H9 (cell line): ENCODE data around the gene FAM161A. TPM values are rescaled to one million over a fixed set of nuclear protein-coding genes. Genes with fewer than 3 reads are reported as not detected.

Source experiments
- DNase-seq: peaks from one replicate; pipeline ENCODE4 v3.0.0-alpha.2; 2017
- H2AFZ ChIP-seq: one replicate; pipeline ENCODE4 v1.6.1; 2013; ENCODE audit warnings: mild to moderate bottlenecking, low read length, control low read depth, moderate library complexity
- H2AK5ac ChIP-seq: 2 replicates; pipeline ENCODE4 v1.6.1; 2013; ENCODE audit warnings: low read length, control low read depth, mixed read lengths; ENCODE audit not compliant: insufficient read length
- H2BK120ac ChIP-seq: one replicate; pipeline ENCODE4 v1.6.1; 2013; ENCODE audit warnings: low read depth, mild to moderate bottlenecking, low read length, control low read depth, inconsistent platforms; ENCODE audit not compliant: poor library complexity, severe bottlenecking
- H2BK12ac ChIP-seq: 2 replicates; pipeline ENCODE4 v1.6.1; 2013; ENCODE audit warnings: low read length, control low read depth, mixed read lengths, low read depth; ENCODE audit not compliant: insufficient read length
- H2BK15ac ChIP-seq: 2 replicates; pipeline ENCODE4 v1.6.1; 2013; ENCODE audit warnings: low read depth, low read length, control low read depth
- H2BK20ac ChIP-seq: one replicate; pipeline ENCODE4 v1.6.1; 2013; ENCODE audit warnings: low read depth, mild to moderate bottlenecking, low read length, control low read depth, inconsistent platforms; ENCODE audit not compliant: poor library complexity, severe bottlenecking
- H2BK5ac ChIP-seq: 2 replicates; pipeline ENCODE4 v1.6.1; 2013; ENCODE audit warnings: low read length, control low read depth, mixed read lengths; ENCODE audit not compliant: insufficient read length
- H3K14ac ChIP-seq: 2 replicates; pipeline ENCODE4 v1.6.1; 2013; ENCODE audit warnings: low read length, control low read depth; ENCODE audit not compliant: insufficient read depth
- H3K18ac ChIP-seq: 2 replicates; pipeline ENCODE4 v1.6.1; 2013; ENCODE audit warnings: low read depth, mild to moderate bottlenecking, mixed read lengths, low read length, control low read depth; ENCODE audit not compliant: insufficient read length
- H3K23ac ChIP-seq: 2 replicates; pipeline ENCODE4 v1.6.1; 2013; ENCODE audit warnings: low read length, control low read depth, mixed read lengths, low read depth; ENCODE audit not compliant: insufficient read length
- H3K23me2 ChIP-seq: 2 replicates; pipeline ENCODE4 v1.6.1; 2013; ENCODE audit warnings: low read depth, mild to moderate bottlenecking, mixed read lengths, low read length, control low read depth; ENCODE audit not compliant: insufficient read length, poor library complexity, severe bottlenecking
- H3K27ac ChIP-seq: 2 replicates; pipeline ENCODE4 v1.5.1; 2013; ENCODE audit warnings: low read length, control low read depth, mixed read lengths, low read depth; ENCODE audit not compliant: insufficient read length
- H3K27me3 ChIP-seq: 2 replicates; pipeline ENCODE4 v1.6.1; 2013; ENCODE audit warnings: low read length, control low read depth, inconsistent platforms; ENCODE audit not compliant: insufficient read depth
- H3K4ac ChIP-seq: 2 replicates; pipeline ENCODE4 v1.6.1; 2013; ENCODE audit warnings: low read depth, mild to moderate bottlenecking, control low read depth, inconsistent platforms, low read length, moderate library complexity
- H3K4me1 ChIP-seq: 2 replicates; pipeline ENCODE4 v1.6.1; 2013; ENCODE audit warnings: low read length, control low read depth, inconsistent platforms; ENCODE audit not compliant: insufficient read depth
- H3K4me2 ChIP-seq: 2 replicates; pipeline ENCODE4 v1.6.1; 2013; ENCODE audit warnings: low read length, control low read depth, mixed read lengths; ENCODE audit not compliant: insufficient read length, insufficient read depth
- H3K56ac ChIP-seq: 2 replicates; pipeline ENCODE4 v1.6.1; 2013; ENCODE audit warnings: low read depth, mild to moderate bottlenecking, mixed read lengths, low read length, control low read depth; ENCODE audit not compliant: insufficient read length
- H3K79me1 ChIP-seq: 2 replicates; pipeline ENCODE4 v1.6.1; 2013; ENCODE audit warnings: low read depth, mild to moderate bottlenecking, moderate library complexity, low read length, control low read depth, inconsistent platforms; ENCODE audit not compliant: insufficient read depth, poor library complexity, severe bottlenecking
- H3K79me2 ChIP-seq: 2 replicates; pipeline ENCODE4 v1.6.1; 2013; ENCODE audit warnings: low read length, control low read depth, inconsistent platforms; ENCODE audit not compliant: insufficient read depth
- H3K9ac ChIP-seq: 2 replicates; pipeline ENCODE4 v1.6.1; 2013; ENCODE audit warnings: low read length, control low read depth, mixed read lengths; ENCODE audit not compliant: insufficient read length; ENCODE audit errors: extremely low read depth
- H3K9me3 ChIP-seq: one replicate; pipeline ENCODE4 v1.6.1; 2013; ENCODE audit warnings: low read depth, low read length, inconsistent platforms; ENCODE audit not compliant: control insufficient read depth
- H3T11ph ChIP-seq: one replicate; pipeline ENCODE4 v1.6.1; 2013; ENCODE audit warnings: mild to moderate bottlenecking, low read length, control low read depth, inconsistent platforms
- H4K20me1 ChIP-seq: one replicate; pipeline ENCODE4 v1.6.1; 2013; ENCODE audit not compliant: control insufficient read depth, insufficient read length, insufficient read depth
- H4K5ac ChIP-seq: 2 replicates; pipeline ENCODE4 v1.6.1; 2013; ENCODE audit warnings: low read depth, mild to moderate bottlenecking, mixed read lengths, low read length, control low read depth; ENCODE audit not compliant: insufficient read length
- H4K8ac ChIP-seq: replicated peaks from 2 replicates; pipeline ENCODE4 v1.6.1; 2013; ENCODE audit warnings: low read length, control low read depth, mixed read lengths, low read depth; ENCODE audit not compliant: insufficient read length
- H4K91ac ChIP-seq: 2 replicates; pipeline ENCODE4 v1.6.1; 2013; ENCODE audit warnings: low read depth, mild to moderate bottlenecking, moderate library complexity, mixed read lengths, low read length, control low read depth; ENCODE audit not compliant: insufficient read length
- H3K27ac Mint-ChIP-seq, 3 experiments: 2 replicates in 2 of 3; 3 replicates in 1 of 3; pipeline ENCODE4 v1.8.0; 2020 to 2021; ENCODE audit warnings: mixed read lengths in 3 of 3, mild to moderate bottlenecking in 1 of 3, moderate library complexity in 1 of 3
- H3K27me3 Mint-ChIP-seq: 2 replicates; pipeline ENCODE4 v1.8.0; 2021; ENCODE audit warnings: low read depth, mild to moderate bottlenecking, moderate library complexity, mixed read lengths
- H3K36me3 Mint-ChIP-seq, 3 experiments: 2 replicates in 2 of 3; 3 replicates in 1 of 3; pipeline ENCODE4 v1.8.0; 2020 to 2021; ENCODE audit warnings: low read depth in 3 of 3, mixed read lengths in 3 of 3; ENCODE audit not compliant: insufficient read depth in 1 of 3
- H3K4me1 Mint-ChIP-seq, 2 experiments: 2 replicates each; pipeline ENCODE4 v1.8.0; 2020; ENCODE audit warnings: mixed read lengths in 2 of 2
- H3K4me3 Mint-ChIP-seq, 2 experiments: 2 replicates in 1 of 2; 3 replicates in 1 of 2; pipeline ENCODE4 v1.8.0; 2020 to 2021; ENCODE audit warnings: mild to moderate bottlenecking in 2 of 2, mixed read lengths in 2 of 2, moderate library complexity in 1 of 2
- H3K9me3 Mint-ChIP-seq, 2 experiments: 2 replicates in 1 of 2; 3 replicates in 1 of 2; pipeline ENCODE4 v1.8.0; 2020; ENCODE audit warnings: mild to moderate bottlenecking in 2 of 2, mixed read lengths in 2 of 2, moderate library complexity in 1 of 2
- CTCF ChIP-seq: fragments of 200-600 bp; sonication (generic); conservative IDR thresholded peaks from 3 replicates; pipeline ENCODE4 v1.8.0; 2021; ENCODE audit warnings: antibody characterized with exemption, mild to moderate bottlenecking
- WGBS: extraction: QIAGEN DNeasy Blood & Tissue Kit; methylation state at CpG from one replicate; pipeline ENCODE4 v1.1.7; 2013; ENCODE audit warnings: missing lambda C conversion rate, low lambda C conversion rate, mixed read lengths; ENCODE audit not compliant: insufficient read length; ENCODE audit errors: extremely low coverage; 5-methylcytosine and 5-hydroxymethylcytosine counted together
- total RNA-seq: library from RNA; stranded (reverse); gene quantifications from 2 replicates; pipeline ENCODE4 v1.2.1, GENCODE V29; 2021

FAM161A gene
- total RNA-seq, 1 experiment from 2014 or later: 15.8 TPM

- WGBS: no CpG with 5 or more reads among the region's 18 CpGs
- H3K27me3 ChIP-seq: no peaks in the 10 kb centered on the region
- no peak overlapping the region for H2BK5ac ChIP-seq
- no peaks in the 10 kb centered on the region for H3K27me3 Mint-ChIP-seq
- peaks cover 13 to 19% of the 10 kb centered on the region in 2 experiments for H3K4me1 Mint-ChIP-seq
- H3K36me3 Mint-ChIP-seq: peaks cover 40 to 67% (median 62%) of the 10 kb centered on the region in 3 experiments
- peaks cover 27% of the 10 kb centered on the region for H3K79me2 ChIP-seq
- no peaks in the 10 kb centered on the region for H4K20me1 ChIP-seq
- no peak overlapping the region for H2BK20ac ChIP-seq
- no peak overlapping the region for H3K9ac ChIP-seq
- H2BK120ac ChIP-seq: no peak overlapping the region
- H3K79me1 ChIP-seq: peaks cover 3% of the 10 kb centered on the region
- no peak overlapping the region for H2AK5ac ChIP-seq
- H3K4me1 ChIP-seq: no peaks in the 10 kb centered on the region; the same call in 1 of the 2 replicates
- H3T11ph ChIP-seq: no peak overlapping the region
- H4K91ac ChIP-seq: no peak overlapping the region
- H3K23me2 ChIP-seq: peaks cover 6% of the 10 kb centered on the region
- DNase-seq: no peak
- no peak overlapping the region for H3K56ac ChIP-seq
- H3K4me2 ChIP-seq: peak overlapping the region; percentile 95
- no peak overlapping the region for H3K18ac ChIP-seq
- H3K27ac ChIP-seq: no peak overlapping the region
- H2AFZ ChIP-seq: no peak overlapping the region
- peak overlapping the region; percentile 99 to 100 for H3K4me3 Mint-ChIP-seq
- no peak overlapping the region for H4K5ac ChIP-seq
- no peaks in the 10 kb centered on the region for H3K9me3 ChIP-seq
- no peak overlapping the region for H3K23ac ChIP-seq
- H3K9me3 Mint-ChIP-seq: no peaks in the 10 kb centered on the region
- no peak for TF ChIP-seq CTCF
- H2BK12ac ChIP-seq: no peak overlapping the region
- peak overlapping the region in 1 of 3 experiments; percentile 68; a peak in 1 of 7 replicates for H3K27ac Mint-ChIP-seq
- no peak overlapping the region for H4K8ac ChIP-seq
- H3K4ac ChIP-seq: no peak overlapping the region
- no peak overlapping the region for H3K14ac ChIP-seq
- H2BK15ac ChIP-seq: no peak overlapping the region
Observed at GRCh38 chr2:61885896-61886603, 32.2 kb upstream of the FAM161A start.
